ENCODE measurements around the gene ACTA1.

DNA sequence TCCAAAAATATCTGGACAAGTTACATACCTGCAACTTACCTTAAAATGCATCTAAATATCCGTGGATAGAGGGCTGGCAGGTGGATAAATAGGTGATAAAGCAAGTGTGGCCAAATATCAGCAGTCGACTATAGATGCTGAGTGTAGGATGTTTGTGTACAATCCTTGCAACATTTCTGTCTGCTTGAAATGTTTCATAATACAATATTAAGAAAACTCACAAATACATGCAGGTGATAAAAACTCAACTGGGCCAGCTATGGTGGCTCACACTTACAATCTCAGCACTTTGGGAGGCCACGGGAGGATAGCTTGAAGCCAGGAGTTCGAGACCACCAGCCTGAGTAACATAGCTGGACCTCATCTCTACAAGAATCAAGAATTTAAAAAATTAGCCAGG is 41.0 kb downstream of the ACTA1 start:
- TF ChIP-seq, protein P1, sequence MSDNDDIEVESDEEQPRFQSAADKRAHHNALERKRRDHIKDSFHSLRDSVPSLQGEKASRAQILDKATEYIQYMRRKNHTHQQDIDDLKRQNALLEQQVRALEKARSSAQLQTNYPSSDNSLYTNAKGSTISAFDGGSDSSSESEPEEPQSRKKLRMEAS (IDR thresholded peaks at IDR 0.05): no peak
- TF ChIP-seq TAF1 (conservative IDR thresholded peaks at IDR 0.05): no peak
- TF ChIP-seq, protein P2, sequence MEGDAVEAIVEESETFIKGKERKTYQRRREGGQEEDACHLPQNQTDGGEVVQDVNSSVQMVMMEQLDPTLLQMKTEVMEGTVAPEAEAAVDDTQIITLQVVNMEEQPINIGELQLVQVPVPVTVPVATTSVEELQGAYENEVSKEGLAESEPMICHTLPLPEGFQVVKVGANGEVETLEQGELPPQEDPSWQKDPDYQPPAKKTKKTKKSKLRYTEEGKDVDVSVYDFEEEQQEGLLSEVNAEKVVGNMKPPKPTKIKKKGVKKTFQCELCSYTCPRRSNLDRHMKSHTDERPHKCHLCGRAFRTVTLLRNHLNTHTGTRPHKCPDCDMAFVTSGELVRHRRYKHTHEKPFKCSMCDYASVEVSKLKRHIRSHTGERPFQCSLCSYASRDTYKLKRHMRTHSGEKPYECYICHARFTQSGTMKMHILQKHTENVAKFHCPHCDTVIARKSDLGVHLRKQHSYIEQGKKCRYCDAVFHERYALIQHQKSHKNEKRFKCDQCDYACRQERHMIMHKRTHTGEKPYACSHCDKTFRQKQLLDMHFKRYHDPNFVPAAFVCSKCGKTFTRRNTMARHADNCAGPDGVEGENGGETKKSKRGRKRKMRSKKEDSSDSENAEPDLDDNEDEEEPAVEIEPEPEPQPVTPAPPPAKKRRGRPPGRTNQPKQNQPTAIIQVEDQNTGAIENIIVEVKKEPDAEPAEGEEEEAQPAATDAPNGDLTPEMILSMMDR (IDR thresholded peaks at IDR 0.05; ENCODE audit: low read depth, low read length, missing input control): no peak
- no peak for TF ChIP-seq FOXA1 (IDR thresholded peaks at IDR 0.05)
- TF ChIP-seq RAD21 (IDR thresholded peaks at IDR 0.05): no peak
- TF ChIP-seq, protein P3, sequence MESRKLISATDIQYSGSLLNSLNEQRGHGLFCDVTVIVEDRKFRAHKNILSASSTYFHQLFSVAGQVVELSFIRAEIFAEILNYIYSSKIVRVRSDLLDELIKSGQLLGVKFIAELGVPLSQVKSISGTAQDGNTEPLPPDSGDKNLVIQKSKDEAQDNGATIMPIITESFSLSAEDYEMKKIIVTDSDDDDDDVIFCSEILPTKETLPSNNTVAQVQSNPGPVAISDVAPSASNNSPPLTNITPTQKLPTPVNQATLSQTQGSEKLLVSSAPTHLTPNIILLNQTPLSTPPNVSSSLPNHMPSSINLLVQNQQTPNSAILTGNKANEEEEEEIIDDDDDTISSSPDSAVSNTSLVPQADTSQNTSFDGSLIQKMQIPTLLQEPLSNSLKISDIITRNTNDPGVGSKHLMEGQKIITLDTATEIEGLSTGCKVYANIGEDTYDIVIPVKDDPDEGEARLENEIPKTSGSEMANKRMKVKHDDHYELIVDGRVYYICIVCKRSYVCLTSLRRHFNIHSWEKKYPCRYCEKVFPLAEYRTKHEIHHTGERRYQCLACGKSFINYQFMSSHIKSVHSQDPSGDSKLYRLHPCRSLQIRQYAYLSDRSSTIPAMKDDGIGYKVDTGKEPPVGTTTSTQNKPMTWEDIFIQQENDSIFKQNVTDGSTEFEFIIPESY (IDR thresholded peaks at IDR 0.05): no peak
- TF ChIP-seq, protein P4, sequence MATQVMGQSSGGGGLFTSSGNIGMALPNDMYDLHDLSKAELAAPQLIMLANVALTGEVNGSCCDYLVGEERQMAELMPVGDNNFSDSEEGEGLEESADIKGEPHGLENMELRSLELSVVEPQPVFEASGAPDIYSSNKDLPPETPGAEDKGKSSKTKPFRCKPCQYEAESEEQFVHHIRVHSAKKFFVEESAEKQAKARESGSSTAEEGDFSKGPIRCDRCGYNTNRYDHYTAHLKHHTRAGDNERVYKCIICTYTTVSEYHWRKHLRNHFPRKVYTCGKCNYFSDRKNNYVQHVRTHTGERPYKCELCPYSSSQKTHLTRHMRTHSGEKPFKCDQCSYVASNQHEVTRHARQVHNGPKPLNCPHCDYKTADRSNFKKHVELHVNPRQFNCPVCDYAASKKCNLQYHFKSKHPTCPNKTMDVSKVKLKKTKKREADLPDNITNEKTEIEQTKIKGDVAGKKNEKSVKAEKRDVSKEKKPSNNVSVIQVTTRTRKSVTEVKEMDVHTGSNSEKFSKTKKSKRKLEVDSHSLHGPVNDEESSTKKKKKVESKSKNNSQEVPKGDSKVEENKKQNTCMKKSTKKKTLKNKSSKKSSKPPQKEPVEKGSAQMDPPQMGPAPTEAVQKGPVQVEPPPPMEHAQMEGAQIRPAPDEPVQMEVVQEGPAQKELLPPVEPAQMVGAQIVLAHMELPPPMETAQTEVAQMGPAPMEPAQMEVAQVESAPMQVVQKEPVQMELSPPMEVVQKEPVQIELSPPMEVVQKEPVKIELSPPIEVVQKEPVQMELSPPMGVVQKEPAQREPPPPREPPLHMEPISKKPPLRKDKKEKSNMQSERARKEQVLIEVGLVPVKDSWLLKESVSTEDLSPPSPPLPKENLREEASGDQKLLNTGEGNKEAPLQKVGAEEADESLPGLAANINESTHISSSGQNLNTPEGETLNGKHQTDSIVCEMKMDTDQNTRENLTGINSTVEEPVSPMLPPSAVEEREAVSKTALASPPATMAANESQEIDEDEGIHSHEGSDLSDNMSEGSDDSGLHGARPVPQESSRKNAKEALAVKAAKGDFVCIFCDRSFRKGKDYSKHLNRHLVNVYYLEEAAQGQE (IDR thresholded peaks at IDR 0.05): no peak
- TF ChIP-seq JUND (IDR thresholded peaks at IDR 0.05): no peak
- no peak for TF ChIP-seq YY1 (IDR thresholded peaks at IDR 0.05)
- no peak for TF ChIP-seq HNF4A (conservative IDR thresholded peaks at IDR 0.05)
- TF ChIP-seq NR2F2 (IDR thresholded peaks at IDR 0.05): no peak
- no peak for TF ChIP-seq GABPA (IDR thresholded peaks at IDR 0.05 in 1 of 2, conservative IDR thresholded peaks at IDR 0.05 in 1 of 2)
- TF ChIP-seq EGR1 (IDR thresholded peaks at IDR 0.05; ENCODE audit: low read depth in 2 of 2): no peak
